ENCODE data around the gene GRK6. TPM values are rescaled to one million over a fixed set of nuclear protein-coding genes. Genes with fewer than 3 reads are reported as not detected.

Gene GRK6
- total RNA-seq, 1 experiment from 2014 or later, result 75.2 TPM

DNA sequence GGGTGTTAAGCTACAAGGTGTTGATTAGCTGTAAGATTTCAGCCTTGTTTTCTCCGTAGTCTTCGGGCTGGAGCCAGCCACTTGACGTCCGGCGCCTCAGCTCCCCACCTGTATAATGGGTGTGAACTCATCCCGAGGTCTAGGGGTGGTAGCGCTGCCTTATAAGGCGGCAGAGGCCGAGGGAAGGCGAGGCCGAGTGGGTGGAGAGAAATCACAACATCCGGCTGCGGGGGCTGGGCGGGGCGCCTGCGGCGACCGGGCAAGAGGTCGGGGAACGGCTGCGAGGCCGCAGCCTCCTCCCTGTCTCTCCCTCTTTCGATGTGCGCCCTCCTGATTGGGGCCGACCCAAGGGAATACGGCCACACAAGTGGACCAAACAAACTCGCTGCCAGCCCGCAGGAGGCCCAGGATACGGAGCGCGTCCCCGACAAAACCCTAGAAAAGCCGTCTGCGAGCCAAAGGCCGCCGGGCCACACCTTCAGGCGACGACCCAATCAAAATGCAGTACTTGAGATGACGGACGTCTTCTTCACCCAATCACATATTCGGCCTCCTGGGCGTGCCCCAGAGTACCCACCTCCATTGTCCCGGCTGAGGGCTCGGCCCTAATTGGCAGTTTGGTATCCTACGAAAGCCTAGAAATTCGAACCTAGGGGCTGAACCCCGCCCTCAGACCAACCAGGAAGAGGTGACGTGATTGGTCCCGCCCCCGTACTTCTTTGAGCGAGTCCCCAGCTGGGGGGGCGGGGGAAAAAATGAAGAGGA is 493 bp upstream of the GRK6 start:
- Histone ChIP-seq H3K4me1 (ENCODE audit: insufficient read depth, low read length) (no peaks in the 10 kb centered on the region; the same call in 1 of the 2 replicates), H2BK120ac (ENCODE audit: low read depth, low read length, poor library complexity, severe bottlenecking) (peak overlapping the region; percentile 64), H3K27me3 (ENCODE audit: insufficient read depth, low read length) (no peaks in the 10 kb centered on the region), H2AFZ (ENCODE audit: low read length) (no peak overlapping the region), H3K23ac (ENCODE audit: insufficient read length, low read depth, low read length) (no peak overlapping the region), H3K79me1 (ENCODE audit: insufficient read depth, low read depth, low read length, poor library complexity, severe bottlenecking) (no peaks in the 10 kb centered on the region), H4K8ac (replicated peaks; ENCODE audit: insufficient read length, low read depth, low read length) (no peak overlapping the region), H4K91ac (ENCODE audit: insufficient read length, low read depth, low read length) (no peak overlapping the region), H3K79me2 (ENCODE audit: insufficient read depth, low read length) (no peaks in the 10 kb centered on the region; the same call in 1 of the 2 replicates), H4K5ac (ENCODE audit: insufficient read length, low read depth, low read length) (peak overlapping the region; percentile 27), H2BK15ac (ENCODE audit: low read depth, low read length) (no peak overlapping the region), H2AK5ac (ENCODE audit: insufficient read length, low read length) (no peak overlapping the region), H3K23me2 (ENCODE audit: insufficient read length, low read depth, low read length, poor library complexity, severe bottlenecking) (peaks cover 4% of the 10 kb centered on the region), H3K4ac (ENCODE audit: low read depth, low read length) (no peak overlapping the region; the same call in 1 of the 2 replicates), H3K14ac (ENCODE audit: insufficient read depth, low read length) (peak overlapping the region; percentile 98; the same call in 1 of the 2 replicates), H3K9me3 (ENCODE audit: control insufficient read depth, low read depth, low read length) (no peaks in the 10 kb centered on the region), H3K56ac (ENCODE audit: insufficient read length, low read depth, low read length) (no peak overlapping the region), H2BK20ac (ENCODE audit: low read depth, low read length, poor library complexity, severe bottlenecking) (peak overlapping the region; percentile 86), H3K18ac (ENCODE audit: insufficient read length, low read depth, low read length) (peak overlapping the region; percentile 98), H3K9ac (ENCODE audit: extremely low read depth, insufficient read length, low read length) (peak overlapping the region; percentile 52), H2BK12ac (ENCODE audit: insufficient read length, low read depth, low read length) (peak overlapping the region; percentile 11), H4K20me1 (ENCODE audit: control insufficient read depth, insufficient read depth, insufficient read length) (no peaks in the 10 kb centered on the region), H3K4me2 (ENCODE audit: insufficient read depth, insufficient read length, low read length) (peak overlapping the region; percentile 78), H3T11ph (ENCODE audit: low read length) (no peak overlapping the region), H2BK5ac (ENCODE audit: insufficient read length, low read length) (no peak overlapping the region), H3K27ac (ENCODE audit: insufficient read length, low read depth, low read length) (peak overlapping the region; percentile 66)
- no CpG with 5 or more reads among the region's 52 CpGs for WGBS (ENCODE audit: extremely low coverage, insufficient read length, low lambda C conversion rate)
- H3K27me3 Mint-ChIP-seq (ENCODE audit: low read depth), result peaks cover 5% of the 10 kb centered on the region; the same call in 1 of the 2 replicates
- peak; percentile 100 for DNase-seq
- H3K36me3 Mint-ChIP-seq (ENCODE audit: insufficient read depth in 1 of 3, low read depth in 3 of 3), result peaks cover 1 to 15% (median 12%) of the 10 kb centered on the region in 3 experiments; a peak in 6 of 7 replicates
- H3K27ac Mint-ChIP-seq, result peak overlapping the region; percentile 96 to 99 (median 98)
- TF ChIP-seq, protein P1, sequence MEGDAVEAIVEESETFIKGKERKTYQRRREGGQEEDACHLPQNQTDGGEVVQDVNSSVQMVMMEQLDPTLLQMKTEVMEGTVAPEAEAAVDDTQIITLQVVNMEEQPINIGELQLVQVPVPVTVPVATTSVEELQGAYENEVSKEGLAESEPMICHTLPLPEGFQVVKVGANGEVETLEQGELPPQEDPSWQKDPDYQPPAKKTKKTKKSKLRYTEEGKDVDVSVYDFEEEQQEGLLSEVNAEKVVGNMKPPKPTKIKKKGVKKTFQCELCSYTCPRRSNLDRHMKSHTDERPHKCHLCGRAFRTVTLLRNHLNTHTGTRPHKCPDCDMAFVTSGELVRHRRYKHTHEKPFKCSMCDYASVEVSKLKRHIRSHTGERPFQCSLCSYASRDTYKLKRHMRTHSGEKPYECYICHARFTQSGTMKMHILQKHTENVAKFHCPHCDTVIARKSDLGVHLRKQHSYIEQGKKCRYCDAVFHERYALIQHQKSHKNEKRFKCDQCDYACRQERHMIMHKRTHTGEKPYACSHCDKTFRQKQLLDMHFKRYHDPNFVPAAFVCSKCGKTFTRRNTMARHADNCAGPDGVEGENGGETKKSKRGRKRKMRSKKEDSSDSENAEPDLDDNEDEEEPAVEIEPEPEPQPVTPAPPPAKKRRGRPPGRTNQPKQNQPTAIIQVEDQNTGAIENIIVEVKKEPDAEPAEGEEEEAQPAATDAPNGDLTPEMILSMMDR (conservative IDR thresholded peaks at IDR 0.05), result no peak
- H3K9me3 Mint-ChIP-seq, result no peaks in the 10 kb centered on the region
- peaks cover 22 to 30% of the 10 kb centered on the region in 2 experiments for H3K4me1 Mint-ChIP-seq
- peak overlapping the region; percentile 81 to 89 for H3K4me3 Mint-ChIP-seq
